Rectal smooth muscle tissue (tissue), 1 donor: ENCODE data around the gene CDHR4.

Experiments
- H3K27ac ChIP-seq: one replicate; pipeline ENCODE4 v1.7.0; 2013; ENCODE audit warnings: low read depth, low read length, inconsistent platforms
- H3K27me3 ChIP-seq: one replicate; pipeline ENCODE4 v1.7.0; 2013; ENCODE audit warnings: low read length; ENCODE audit not compliant: control insufficient read depth, insufficient read depth
- H3K36me3 ChIP-seq: one replicate; pipeline ENCODE4 v1.7.0; 2013; ENCODE audit warnings: low read length; ENCODE audit not compliant: control insufficient read depth, insufficient read depth
- H3K4me1 ChIP-seq: one replicate; pipeline ENCODE4 v1.7.0; 2013; ENCODE audit warnings: low read length; ENCODE audit not compliant: control insufficient read depth, insufficient read depth
- H3K4me3 ChIP-seq: one replicate; pipeline ENCODE4 v1.7.0; 2013; ENCODE audit warnings: low read length
- H3K9ac ChIP-seq: one replicate; pipeline ENCODE4 v1.7.0; 2013; ENCODE audit warnings: low read length

The CDHR4 gene

DNA sequence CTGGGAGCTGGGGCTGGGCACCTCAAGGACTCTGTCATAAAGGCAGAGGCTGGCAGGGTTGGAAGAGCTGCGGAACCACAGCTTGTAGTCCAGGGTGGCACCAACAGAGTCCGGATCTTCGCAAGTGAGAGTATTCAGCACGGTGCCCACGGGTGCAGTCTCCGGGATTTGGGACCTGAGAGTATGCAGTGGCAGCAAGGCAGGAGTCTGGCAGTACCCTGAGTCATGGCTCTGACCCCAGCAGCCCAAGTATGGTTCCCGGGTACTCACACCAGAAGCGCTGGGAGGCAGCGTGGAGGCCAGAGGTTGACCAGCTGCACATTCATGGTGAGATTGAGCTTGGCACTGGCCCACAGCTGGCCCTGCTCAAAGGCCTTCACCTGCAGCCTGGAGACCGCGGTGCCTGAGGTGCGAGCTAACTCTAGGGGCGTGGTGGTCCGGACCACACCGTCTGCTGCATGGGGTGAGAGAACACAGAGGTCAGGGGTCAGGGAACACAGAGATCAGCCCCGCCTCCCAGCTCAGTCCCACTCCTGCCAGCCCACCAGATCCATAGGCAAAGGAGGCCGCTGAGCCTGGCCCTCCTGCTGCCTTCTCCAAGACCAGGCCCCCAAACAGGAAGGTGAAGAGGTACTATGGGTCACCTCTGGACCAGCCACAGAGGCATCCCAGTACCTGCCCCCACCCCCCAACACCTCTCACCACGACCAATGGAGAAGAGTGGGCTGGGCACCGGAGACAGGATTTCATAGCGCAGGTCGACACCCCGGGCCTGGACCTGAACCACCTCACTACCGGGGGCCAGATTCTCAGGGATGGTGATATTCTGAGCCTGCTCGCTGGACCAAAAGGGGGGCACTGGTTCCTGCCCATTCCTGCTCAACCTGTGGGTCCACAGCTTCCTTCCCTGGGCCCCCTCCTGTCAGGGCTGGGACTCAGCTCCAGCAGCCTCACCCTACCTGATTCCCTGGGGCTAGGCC lies 4.5 kb downstream of the CDHR4 start:
- Histone ChIP-seq H3K9ac (no peak overlapping the region), H3K4me1 (no peaks in the 10 kb centered on the region), H3K27ac (no peak overlapping the region), H3K27me3 (no peaks in the 10 kb centered on the region), H3K36me3 (no peaks in the 10 kb centered on the region), H3K4me3 (no peak overlapping the region)

DNA sequence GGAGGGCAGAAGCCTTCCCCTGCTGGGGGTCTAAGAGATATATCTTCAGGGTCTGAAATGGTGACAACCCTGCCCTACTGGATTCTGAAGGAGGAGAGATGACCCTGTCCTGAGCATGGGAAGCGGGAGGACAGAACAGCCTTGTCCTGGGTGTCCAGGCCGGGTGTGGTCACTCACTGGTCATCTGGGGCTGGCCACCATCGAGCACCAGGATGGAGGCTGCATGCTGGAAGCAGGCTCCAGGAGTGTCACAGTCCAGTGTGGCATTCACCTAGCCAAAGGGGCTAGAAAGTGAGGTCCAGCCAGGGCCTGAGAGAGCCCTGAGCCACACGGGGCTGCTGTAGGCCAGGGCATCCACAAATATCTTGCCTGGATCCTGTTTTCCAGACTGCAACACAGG lies 5.2 kb downstream of the CDHR4 start:
- Histone ChIP-seq H3K27me3 (no peaks in the 10 kb centered on the region), H3K4me1 (no peaks in the 10 kb centered on the region), H3K27ac (no peak overlapping the region), H3K9ac (no peak overlapping the region), H3K36me3 (no peaks in the 10 kb centered on the region), H3K4me3 (no peak overlapping the region)

DNA sequence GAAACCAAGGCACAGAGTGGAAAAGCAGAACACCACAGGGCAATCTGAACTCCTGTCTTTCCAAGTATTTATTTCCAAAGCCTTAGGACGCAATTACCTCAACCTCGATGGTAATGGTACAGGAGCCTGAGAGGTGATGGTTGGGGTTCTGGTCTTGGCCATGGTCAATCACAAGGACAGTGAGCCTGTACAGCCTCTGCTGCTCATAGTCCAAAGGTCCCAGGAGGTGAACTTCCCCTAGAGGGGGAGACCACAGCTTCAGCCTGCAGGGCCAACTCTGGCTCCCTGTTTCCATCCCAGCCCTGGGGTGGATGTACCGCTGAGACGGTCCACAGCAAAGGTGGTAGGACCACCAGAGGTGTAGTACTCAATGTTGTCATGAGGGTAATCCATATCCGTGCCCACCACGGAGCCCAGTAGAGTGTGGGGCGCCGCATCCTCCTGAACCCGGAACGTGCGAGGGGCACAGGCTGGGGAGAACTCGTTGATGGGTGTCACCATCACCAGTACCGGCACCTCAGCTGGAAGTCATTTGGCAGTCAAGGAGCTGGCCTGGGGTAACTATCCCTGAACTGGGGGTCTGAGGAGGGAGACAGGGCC lies 6.1 kb downstream of the CDHR4 start:
- Histone ChIP-seq H3K36me3 (no peaks in the 10 kb centered on the region), H3K4me3 (no peak overlapping the region), H3K4me1 (no peaks in the 10 kb centered on the region), H3K9ac (no peak overlapping the region), H3K27me3 (no peaks in the 10 kb centered on the region), H3K27ac (no peak overlapping the region)

DNA sequence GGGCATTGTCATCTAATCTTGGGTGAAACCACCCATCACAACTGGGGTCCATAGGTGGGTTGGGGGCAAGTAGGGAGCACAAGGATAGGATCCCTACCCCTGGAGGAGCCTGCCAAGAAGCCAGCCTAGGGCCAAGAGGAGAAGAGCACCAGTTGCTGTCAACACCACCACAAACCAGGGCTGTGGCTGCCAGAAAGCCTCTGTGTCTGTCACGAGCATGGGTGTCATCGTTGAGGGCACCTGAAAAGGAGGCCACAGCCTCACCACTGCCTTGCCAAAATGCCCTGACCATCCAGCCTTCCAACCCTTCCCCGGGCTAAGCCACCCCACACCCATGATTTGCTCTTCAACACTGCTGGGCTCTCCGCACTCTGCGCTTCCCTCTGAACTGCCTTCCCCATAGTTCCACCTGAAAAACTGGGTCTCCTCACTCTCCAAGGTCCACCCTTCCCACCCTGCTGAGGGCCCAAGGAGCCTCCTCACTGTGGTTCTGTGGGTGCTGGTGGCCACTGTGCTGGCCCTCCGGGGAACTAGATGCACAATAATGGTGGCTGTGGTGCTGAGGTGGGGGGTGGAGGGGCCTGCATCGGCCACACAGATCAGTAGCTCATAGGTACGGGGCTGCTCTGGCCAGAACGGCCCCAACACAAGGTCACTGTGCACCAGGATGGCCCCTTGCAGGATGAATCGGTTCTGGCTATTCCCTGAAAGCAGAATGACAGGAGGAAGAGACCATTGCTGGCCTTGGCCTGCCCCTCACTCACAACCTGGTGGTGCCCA lies 7.1 kb downstream of the CDHR4 start:
- Histone ChIP-seq H3K27ac (no peak overlapping the region), H3K9ac (no peak overlapping the region), H3K36me3 (no peaks in the 10 kb centered on the region), H3K27me3 (no peaks in the 10 kb centered on the region), H3K4me1 (no peaks in the 10 kb centered on the region), H3K4me3 (no peak overlapping the region)

DNA sequence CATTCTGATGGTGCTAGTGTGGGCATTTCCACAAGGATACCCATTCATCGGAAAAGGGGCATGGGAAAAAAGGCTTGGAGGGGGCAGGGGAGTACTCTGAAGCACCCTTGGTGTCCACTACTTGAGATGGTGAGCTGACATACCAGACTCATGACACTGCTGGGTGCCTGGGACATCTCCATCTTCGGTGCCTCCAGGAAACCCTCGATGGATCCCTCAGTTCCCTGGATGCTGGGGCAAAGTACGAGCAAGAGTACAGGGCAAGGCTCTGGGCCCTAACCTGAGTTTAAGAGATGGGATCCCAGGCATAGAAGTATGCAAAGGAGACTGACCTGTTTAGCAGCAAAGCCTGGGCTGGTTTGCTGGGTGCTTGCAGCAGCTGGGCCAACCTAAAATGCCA lies 8.1 kb downstream of the CDHR4 start:
- no peak overlapping the region for H3K4me3 ChIP-seq
- H3K27me3 ChIP-seq: no peaks in the 10 kb centered on the region
- H3K36me3 ChIP-seq: no peaks in the 10 kb centered on the region
- H3K4me1 ChIP-seq: peaks cover 6% of the 10 kb centered on the region
- no peak overlapping the region for H3K9ac ChIP-seq
- no peak overlapping the region for H3K27ac ChIP-seq

DNA sequence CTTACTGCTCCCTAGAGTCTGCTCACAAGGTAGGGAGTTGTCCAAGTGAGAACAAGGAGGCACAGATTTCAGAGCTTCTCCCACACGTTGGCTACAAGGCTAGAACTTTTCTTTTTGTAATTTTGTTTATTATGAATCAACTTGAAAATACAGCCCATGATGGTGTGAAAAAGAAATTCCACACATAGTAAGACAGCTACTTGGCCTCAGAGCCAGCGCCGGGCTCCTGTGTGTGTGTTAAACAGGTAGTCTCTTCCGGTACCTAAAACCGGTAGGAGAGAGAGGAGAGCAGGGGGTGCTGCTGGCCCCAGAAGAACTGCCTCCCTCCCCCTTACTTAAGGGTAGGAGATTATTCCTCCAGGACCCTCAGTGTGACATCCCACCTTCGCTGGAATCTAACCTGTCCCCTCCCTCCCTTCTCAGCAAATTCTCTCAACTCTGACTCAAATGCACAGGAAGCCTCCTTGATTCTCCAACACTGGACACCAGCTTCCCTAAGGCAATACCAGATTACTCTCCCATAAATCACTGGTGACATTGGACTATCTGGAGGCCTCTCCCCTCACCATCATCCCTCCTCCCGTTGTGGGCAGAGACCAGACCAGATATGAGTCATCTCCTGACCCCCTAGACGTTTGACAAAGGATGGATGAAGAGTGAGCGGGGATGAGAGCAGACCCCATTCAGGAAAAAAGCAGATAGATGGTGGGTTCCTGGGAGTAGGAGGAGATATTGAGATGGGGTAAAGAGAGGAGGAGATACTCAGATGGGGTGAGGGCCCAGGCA lies 8.9 kb downstream of the CDHR4 start:
- Histone ChIP-seq H3K4me1 (peaks cover 6% of the 10 kb centered on the region), H3K9ac (no peak overlapping the region), H3K27ac (no peak overlapping the region), H3K4me3 (no peak overlapping the region), H3K27me3 (no peaks in the 10 kb centered on the region), H3K36me3 (no peaks in the 10 kb centered on the region)

DNA sequence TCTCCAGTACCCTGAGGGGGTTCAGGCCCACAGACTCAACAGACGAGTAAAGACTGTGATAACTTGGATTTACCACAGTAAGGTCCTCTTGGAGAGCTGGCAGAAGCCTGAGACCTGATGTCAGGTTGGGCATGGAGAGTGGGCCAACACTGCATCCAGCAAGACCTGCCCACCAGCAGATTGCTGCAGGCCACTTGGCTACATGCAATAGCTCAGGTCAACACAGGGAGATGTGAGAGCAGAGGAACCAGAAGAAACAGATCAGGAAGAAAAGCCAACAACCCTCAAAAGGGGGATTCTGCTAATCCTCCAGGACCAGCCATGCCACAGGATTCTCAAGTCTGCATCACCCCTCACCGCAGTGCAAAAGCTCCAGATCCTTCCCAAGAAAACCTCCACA lies 11.6 kb downstream of the CDHR4 start:
- H3K27ac ChIP-seq: no peak overlapping the region
- no peak overlapping the region for H3K9ac ChIP-seq
- H3K4me3 ChIP-seq: no peak overlapping the region
- no peaks in the 10 kb centered on the region for H3K27me3 ChIP-seq
- H3K36me3 ChIP-seq: no peaks in the 10 kb centered on the region
- peaks cover 13% of the 10 kb centered on the region for H3K4me1 ChIP-seq

DNA sequence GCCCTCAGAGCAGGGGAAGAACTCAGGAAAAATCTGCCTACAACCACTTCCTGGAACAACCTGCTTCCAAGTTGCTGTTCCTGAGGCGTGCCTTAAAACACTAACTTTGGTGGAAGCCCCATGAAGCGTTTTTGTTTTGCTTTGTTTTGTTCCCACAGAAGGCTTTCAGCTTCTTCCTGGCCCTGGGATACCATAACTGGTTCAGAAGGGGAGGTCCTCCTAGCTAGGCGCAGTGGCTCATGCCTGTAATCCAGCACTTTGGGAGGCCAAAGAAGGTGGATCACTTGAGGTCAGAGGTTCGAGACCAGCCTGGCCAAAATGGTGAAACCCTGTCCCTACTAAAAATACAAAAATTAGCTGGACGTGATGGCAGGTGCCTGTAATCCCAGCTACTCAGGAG lies 12.1 kb downstream of the CDHR4 start:
- Histone ChIP-seq H3K36me3 (no peaks in the 10 kb centered on the region), H3K4me1 (peaks cover 13% of the 10 kb centered on the region), H3K4me3 (no peak overlapping the region), H3K27me3 (no peaks in the 10 kb centered on the region), H3K9ac (no peak overlapping the region), H3K27ac (no peak overlapping the region)

DNA sequence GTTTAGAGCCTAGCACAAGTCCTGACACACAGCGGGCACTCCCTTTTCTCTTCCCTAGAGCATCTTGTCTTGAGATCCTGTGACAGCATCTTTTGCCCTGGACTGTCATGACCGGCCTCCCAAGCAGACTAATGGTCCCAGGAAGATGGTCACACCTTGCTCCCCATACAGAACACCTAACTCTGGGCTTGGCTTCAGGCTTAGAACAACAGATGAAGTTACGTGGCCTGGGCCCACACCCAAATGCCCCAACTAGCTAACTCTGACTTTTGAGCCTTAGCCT lies 12.6 kb downstream of the CDHR4 start:
- H3K9ac ChIP-seq: peak overlapping the region; percentile 92
- peak overlapping the region; percentile 85 for H3K4me3 ChIP-seq
- no peaks in the 10 kb centered on the region for H3K36me3 ChIP-seq
- peak overlapping the region; percentile 98 for H3K27ac ChIP-seq
- H3K4me1 ChIP-seq: peaks cover 13% of the 10 kb centered on the region
- H3K27me3 ChIP-seq: no peaks in the 10 kb centered on the region

DNA sequence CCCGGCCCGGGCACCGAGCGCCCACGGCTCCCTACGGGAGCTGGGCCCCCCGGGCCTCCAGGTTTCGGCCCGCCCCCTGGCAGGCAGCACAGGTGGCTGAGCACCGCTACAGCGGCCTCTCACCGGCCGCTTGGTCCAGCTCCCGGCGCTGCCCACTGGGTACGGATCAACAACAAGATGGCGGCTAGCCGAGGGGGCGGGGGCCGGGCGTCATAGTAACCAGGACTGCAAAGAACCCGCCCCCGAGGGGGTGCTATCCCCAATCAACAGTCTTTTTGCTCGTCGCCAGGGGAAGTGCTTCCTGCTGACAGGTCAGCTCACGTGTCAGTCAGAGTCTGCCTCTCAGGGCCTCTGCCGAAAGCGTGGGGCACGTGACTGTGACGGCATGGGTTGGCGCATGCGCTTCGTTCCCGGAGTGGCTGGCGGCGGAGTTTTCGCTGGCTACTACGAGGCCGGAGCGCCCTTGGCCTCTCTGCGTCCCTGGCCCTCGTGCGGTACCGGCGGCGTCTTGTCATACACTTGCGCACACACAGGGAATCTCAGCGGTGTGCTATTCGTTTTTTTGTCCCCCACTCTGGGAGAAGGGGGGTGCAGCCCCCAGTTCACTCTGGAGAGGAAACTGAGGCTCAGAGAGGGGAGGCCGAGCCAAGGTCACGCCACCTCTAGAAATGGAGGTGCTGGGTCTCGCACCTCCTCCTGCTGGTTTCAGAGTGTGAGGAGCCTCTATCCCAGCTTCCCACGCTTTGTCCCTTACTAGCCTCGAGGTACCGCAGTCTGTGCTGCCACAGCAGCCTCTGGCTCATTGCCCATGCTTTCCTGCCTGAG lies 13.1 kb downstream of the CDHR4 start, which contains the start of gene IP6K1:
TSS of gene IP6K1 (minus strand) at position 186 of the 825 bp plus-strand sequence. CDS start 38,502 bp downstream, outside the sequence.
- Histone ChIP-seq H3K4me1 (peaks cover 13% of the 10 kb centered on the region), H3K4me3 (peak within 1 kb of the TSS; percentile 85), H3K27me3 (no peaks in the 10 kb centered on the region), H3K9ac (peak within 1 kb of the TSS; percentile 92), H3K27ac (peak within 1 kb of the TSS; percentile 98), H3K36me3 (peaks cover 1% of the 10 kb centered on the region)

DNA sequence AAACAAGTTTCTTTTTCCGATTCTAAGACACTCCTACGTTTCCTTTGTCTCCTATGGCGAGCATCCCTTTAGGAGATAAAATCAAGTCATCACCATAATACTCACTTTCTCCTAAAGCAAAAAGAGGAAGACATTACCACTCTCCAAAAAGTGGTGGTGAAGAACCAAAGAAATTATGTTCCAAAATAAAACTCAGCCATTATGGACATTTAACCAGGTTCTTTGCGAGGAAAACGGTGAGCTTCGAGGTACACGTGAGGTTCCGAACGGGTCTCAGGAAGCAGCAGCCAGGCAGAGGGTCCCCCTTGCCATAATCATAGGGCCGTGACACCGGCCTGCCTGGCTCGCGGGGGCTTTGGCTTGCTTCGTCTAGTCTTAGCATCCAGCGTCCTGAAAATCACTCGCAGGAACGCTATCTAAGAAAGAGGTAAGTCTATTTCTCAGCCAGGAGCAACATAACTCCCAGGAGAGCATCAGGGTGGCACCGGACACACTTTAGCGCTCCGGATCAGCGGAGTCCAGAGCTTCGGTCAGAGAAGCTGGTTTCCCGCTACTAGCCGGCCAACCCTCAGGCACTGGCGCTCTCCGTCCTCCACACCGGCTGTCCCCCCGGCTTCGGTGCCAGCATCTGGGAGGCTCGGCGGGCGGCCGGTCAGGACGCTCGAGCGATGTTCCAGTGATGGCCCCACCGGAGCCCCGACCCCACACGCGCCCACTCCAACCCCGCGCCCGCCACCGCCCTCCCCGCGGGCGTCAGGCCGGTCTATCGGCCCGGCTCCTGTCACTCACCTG lies 13.9 kb downstream of the CDHR4 start:
- H3K36me3 ChIP-seq: peaks cover 6% of the 10 kb centered on the region
- H3K4me1 ChIP-seq: peaks cover 13% of the 10 kb centered on the region
- peak overlapping the region; percentile 98 for H3K27ac ChIP-seq

More for the DNA sequence above, 13.9 kb downstream of the CDHR4 start:
- no peaks in the 10 kb centered on the region for H3K27me3 ChIP-seq
- peak overlapping the region; percentile 66 for H3K4me3 ChIP-seq
- H3K9ac ChIP-seq: peak overlapping the region; percentile 28
